HG03196 (cell line): ENCODE results near the gene HEPN1.
"Not testable (repeated sequence)": the region's sequence is repeated elsewhere in the genome, so short reads cannot be mapped to it uniquely, and the experiment has no call there.

Experiments used
- ATAC-seq: cut with Tn5 transposase; IDR thresholded peaks from one replicate; pipeline ENCODE4 v1.9.1; 2021; ENCODE audit not compliant: unreplicated experiment

Gene HEPN1

GRCh38 chr11:124941703-124942102 lies 22.7 kb downstream of the HEPN1 start:
- ATAC-seq: no peak

GRCh38 chr11:124942466-124943253 lies 23.6 kb downstream of the HEPN1 start:
- ATAC-seq: no peak

GRCh38 chr11:124943254-124943616 lies 24.2 kb downstream of the HEPN1 start:
- no peak for ATAC-seq

GRCh38 chr11:124943741-124944140 lies 24.7 kb downstream of the HEPN1 start:
- ATAC-seq: no peak

GRCh38 chr11:124944565-124944964 lies 25.5 kb downstream of the HEPN1 start:
- no peak for ATAC-seq

- no peak for ATAC-seq
Observed at GRCh38 chr11:124945826-124946225, 26.8 kb downstream of the HEPN1 start.

GRCh38 chr11:124946735-124947141 lies 27.7 kb downstream of the HEPN1 start:
- ATAC-seq: no peak

GRCh38 chr11:124950601-124951330 lies 31.7 kb downstream of the HEPN1 start:
- ATAC-seq: no peak

GRCh38 chr11:124951341-124951740 lies 32.3 kb downstream of the HEPN1 start:
- no peak for ATAC-seq

- peak; percentile 99 for ATAC-seq
Observed at GRCh38 chr11:124953753-124954589, 34.9 kb downstream of the HEPN1 start, which contains the start of gene CCDC15. TSS of gene CCDC15 (plus strand) at chr11:124954202. CDS start at chr11:124954733, 531 bp downstream.

- ATAC-seq: no peak
Observed at GRCh38 chr11:124954590-124954955, 35.5 kb downstream of the HEPN1 start.

GRCh38 chr11:124955035-124955434 lies 36.0 kb downstream of the HEPN1 start:
- ATAC-seq: no peak

GRCh38 chr11:124961972-124962609 lies 43.0 kb downstream of the HEPN1 start:
- peak; percentile 91 for ATAC-seq

- ATAC-seq: not testable (repeated sequence)
Observed at GRCh38 chr11:124968197-124968596, 49.1 kb downstream of the HEPN1 start.
